Endothelial cell of umbilical vein (primary cell): ENCODE results near the gene MEOX1. TPM values are rescaled to one million over a fixed set of nuclear protein-coding genes. Genes with fewer than 3 reads are reported as not detected.

Experiments
- BruUV-seq: library from RNA; stranded (reverse); fragments of 400-500 nt; replicated peaks from 2 replicates; lab custom pipeline; 2021; lab: Mats Ljungman, UMichigan
- CTCF ChIA-PET: fragments of 300-600, 350-600 bp; sonication (Branson Sonifier 250); formaldehyde crosslinking; loops from one replicate; lab custom pipeline; 2021; ENCODE audit warnings: antibody characterized with exemption, inconsistent platforms; lab: Charles Lee
- POLR2A ChIA-PET: fragments of 300-600, 350-600 bp; sonication (Branson Sonifier 250); formaldehyde crosslinking; loops from one replicate; lab custom pipeline; 2021; ENCODE audit warnings: antibody characterized with exemption, inconsistent platforms; lab: Charles Lee
- DNase-seq: peaks from one replicate; pipeline ENCODE4 v3.0.0-alpha.2; 2011; ENCODE audit warnings: low read depth, low spot score
- FAIRE-seq: peaks from 2 replicates; lab custom pipeline; 2011; peaks lifted over from hg19 to GRCh38; lab: Jason Lieb, UNC
- H2AFZ ChIP-seq: 2 replicates; pipeline ENCODE4 v1.6.0; 2012; ENCODE audit warnings: low read depth, low read length, control low read depth, inconsistent platforms
- H3K27ac ChIP-seq: 2 replicates; pipeline ENCODE4 v1.5.1; 2011; ENCODE audit warnings: low read depth, mild to moderate bottlenecking, control low read depth, low read length, moderate library complexity; ENCODE audit not compliant: insufficient read depth
- H3K27me3 ChIP-seq, 2 experiments: 2 replicates each; pipeline versions ENCODE4 v1.6.0 to v1.6.1; 2011; ENCODE audit warnings: low read length in 2 of 2, mixed read lengths in 1 of 2; ENCODE audit not compliant: control insufficient read depth in 2 of 2, insufficient read depth in 2 of 2
- H3K36me3 ChIP-seq, 2 experiments: 2 replicates in 1 of 2; 3 replicates in 1 of 2; pipeline ENCODE4 v1.5.1; 2011; ENCODE audit warnings: low read length in 2 of 2, mild to moderate bottlenecking in 1 of 2, moderate library complexity in 1 of 2; ENCODE audit not compliant: control insufficient read depth in 2 of 2, insufficient read depth in 2 of 2; ENCODE audit errors: extremely low read depth in 1 of 2
- H3K4me1 ChIP-seq: 3 replicates; pipeline ENCODE4 v1.5.1; 2011; ENCODE audit warnings: mild to moderate bottlenecking, low read length; ENCODE audit not compliant: control insufficient read depth, insufficient read depth; ENCODE audit errors: extremely low read depth
- H3K4me2 ChIP-seq: 2 replicates; pipeline ENCODE4 v1.6.1; 2011; ENCODE audit warnings: low read length, control low read depth, mixed read lengths; ENCODE audit not compliant: insufficient read depth
- H3K4me3 ChIP-seq, 3 experiments: fragments of 200-600 bp in 1 of 3; sonication (generic), shearing (Covaris generic) in 1 of 3; replicated peaks in 1 of 3; 2 replicates each; pipeline ENCODE4 v1.5.1; 2011 to 2016; ENCODE audit warnings: control low read depth in 3 of 3, low read length in 3 of 3, mild to moderate bottlenecking in 2 of 3, inconsistent platforms in 1 of 3, low read depth in 1 of 3, moderate library complexity in 1 of 3; ENCODE audit not compliant: insufficient read depth in 1 of 3
- H3K79me2 ChIP-seq: 2 replicates; pipeline ENCODE4 v1.6.0; 2012; ENCODE audit warnings: low read length, inconsistent platforms; ENCODE audit not compliant: control insufficient read depth, insufficient read depth
- H3K9ac ChIP-seq: replicated peaks from 2 replicates; pipeline ENCODE3; 2011; ENCODE audit warnings: low read length, control low read depth; ENCODE audit not compliant: insufficient read depth; ENCODE audit errors: extremely low read depth
- H3K9me1 ChIP-seq: replicated peaks from 3 replicates; pipeline ENCODE4 v1.6.0; 2011; ENCODE audit warnings: mild to moderate bottlenecking, low read length; ENCODE audit not compliant: control insufficient read depth, insufficient read depth; ENCODE audit errors: extremely low read depth
- H3K9me3 ChIP-seq: replicated peaks from 2 replicates; pipeline ENCODE4 v1.5.1; 2012; ENCODE audit warnings: low read length, inconsistent platforms; ENCODE audit not compliant: control insufficient read depth, insufficient read depth
- H4K20me1 ChIP-seq: replicated peaks from 2 replicates; pipeline ENCODE3; 2011; ENCODE audit warnings: mild to moderate bottlenecking, low read length; ENCODE audit not compliant: control insufficient read depth, insufficient read depth; ENCODE audit errors: extremely low read depth
- CTCF ChIP-seq, 2 donors: IDR thresholded peaks; 1 replicate in 1 of 2; 2 replicates in 1 of 2; pipeline ENCODE4 v1.5.1; 2011; ENCODE audit warnings: low read length in 2 of 2, mild to moderate bottlenecking in 2 of 2, moderate library complexity in 2 of 2, control low read depth in 1 of 2, inconsistent platforms in 1 of 2, low read depth in 1 of 2; ENCODE audit not compliant: insufficient read depth in 1 of 2; ENCODE audit errors: extremely low read depth in 1 of 2
- EZH2 ChIP-seq: IDR thresholded peaks from 2 replicates; pipeline ENCODE4 v1.6.1; 2012; ENCODE audit warnings: borderline replicate concordance, low read depth, mild to moderate bottlenecking, moderate library complexity, low read length, inconsistent platforms; ENCODE audit not compliant: severe bottlenecking
- GATA2 ChIP-seq: IDR thresholded peaks from 2 replicates; pipeline ENCODE4 v1.7.0; 2011; ENCODE audit warnings: low read depth, mild to moderate bottlenecking, moderate library complexity, mixed read lengths, low read length; ENCODE audit not compliant: insufficient read length, insufficient read depth
- JUN ChIP-seq: IDR thresholded peaks from 2 replicates; pipeline ENCODE4 v1.6.1; 2011; ENCODE audit warnings: borderline replicate concordance, low read depth; ENCODE audit not compliant: insufficient read length, insufficient read depth
- MAX ChIP-seq: IDR thresholded peaks from 2 replicates; pipeline ENCODE4 v1.6.1; 2011; ENCODE audit not compliant: insufficient read depth, insufficient read length
- MYC ChIP-seq: IDR thresholded peaks from one replicate; pipeline ENCODE4 v1.6.1; 2011; ENCODE audit warnings: mild to moderate bottlenecking, low read depth, low read length
- POLR2AphosphoS5 ChIP-seq: IDR thresholded peaks from 2 replicates; pipeline ENCODE4 v1.6.1; 2012; ENCODE audit warnings: low read depth, mild to moderate bottlenecking, control low read depth, low read length, moderate library complexity; ENCODE audit not compliant: insufficient read depth
- dilution Hi-C: fragments of 300-500 bp; cut with MboI; formaldehyde crosslinking; loops from one replicate; pipeline ENCODE4 v1.15.0; 2019; ENCODE audit warnings: low sequenced_read_pairs; ENCODE audit not compliant: extremely low pct_ligation_motif_present
- intact Hi-C: fragments of 100-400 bp; cut with micrococcal nuclease; formaldehyde crosslinking; loops from one replicate; pipeline ENCODE4 v1.10.0; 2022
- polyA plus RNA-seq, 4 experiments: library from polyadenylated mRNA; depleted of rRNA in 3 of 4; stranded (reverse) in 3 of 4; unstranded in 1 of 4; fragments of >200 nt; gene quantifications; 2 replicates each; pipeline versions ENCODE4 v1.2.1 to v1.2.3, GENCODE V29; 2011 to 2012; ENCODE audit warnings: missing spikeins in 1 of 4
- total RNA-seq: library from RNA; stranded (reverse); gene quantifications from 2 replicates; pipeline ENCODE4 v1.2.3, GENCODE V29; 2021

The MEOX1 gene
- total and polyA plus RNA-seq, 2 donors (not counting 3 experiments of a cell fraction or from before 2014, with no cell fraction given): 0.06 TPM; not detected in 1

GRCh38 chr17:43674394-43674793, 12.7 kb upstream of the MEOX1 start:
- CTCF ChIA-PET: interaction anchor here (0.6 to 5.3 kb wide), 54 partner anchors 8 to 280 kb away, joined by 3 to 595 read pairs (median 6); partner anchors contain the start of genes DHX8 and ETV4
- POLR2A ChIA-PET: interaction anchor here (1.6 kb wide), 1 partner anchor 98 kb away, joined by 4 read pairs; no protein-coding TSS in a partner anchor
- no peaks in the 10 kb centered on the region for H3K27me3 ChIP-seq
- no peak overlapping the region for H3K4me3 ChIP-seq
- FAIRE-seq (no peak), DNase-seq (no peak)
- no peaks in the 10 kb centered on the region for H3K4me1 ChIP-seq
- no peaks in the 10 kb centered on the region for H3K9me3 ChIP-seq
- TF ChIP-seq POLR2AphosphoS5: no peak
- TF ChIP-seq MAX: no peak
- dilution Hi-C loops: no loop called here
- no peak overlapping the region for H3K4me2 ChIP-seq
- H3K27ac ChIP-seq: no peak overlapping the region
- BruUV-seq: no TSS peak
- H3K79me2 ChIP-seq: no peaks in the 10 kb centered on the region
- no peaks in the 10 kb centered on the region for H3K36me3 ChIP-seq
- H4K20me1 ChIP-seq: no peaks in the 10 kb centered on the region
- no peak overlapping the region for H2AFZ ChIP-seq
- H3K9me1 ChIP-seq: no peaks in the 10 kb centered on the region
- intact Hi-C loops: loop anchor here (1.0 kb wide), 1 partner anchor 154 kb away; no protein-coding TSS in a partner anchor
- no peak overlapping the region for H3K9ac ChIP-seq

GRCh38 chr17:43673516-43674323, 12.0 kb upstream of the MEOX1 start:
- intact Hi-C loops: loop anchor here (1.0 kb wide), 2 partner anchors 97 to 153 kb away; no protein-coding TSS in a partner anchor
- FAIRE-seq (peak; percentile 96), DNase-seq (peak; percentile 79)
- Histone ChIP-seq H3K9me1 (no peaks in the 10 kb centered on the region), H3K27ac (no peak overlapping the region), H3K36me3 (no peaks in the 10 kb centered on the region), H3K9ac (no peak overlapping the region), H3K4me1 (no peaks in the 10 kb centered on the region), H3K4me2 (no peak overlapping the region), H3K9me3 (no peaks in the 10 kb centered on the region), H3K4me3 (no peak overlapping the region), H2AFZ (no peak overlapping the region), H3K79me2 (no peaks in the 10 kb centered on the region), H3K27me3 (no peaks in the 10 kb centered on the region), H4K20me1 (no peaks in the 10 kb centered on the region)
- no peak for TF ChIP-seq POLR2AphosphoS5
- TF ChIP-seq JUN: no peak
- TF ChIP-seq MYC: no peak
- no peak for TF ChIP-seq EZH2
- no peak for TF ChIP-seq GATA2
- TF ChIP-seq CTCF (IDR thresholded peaks at IDR 0.05; ENCODE audit: extremely low read depth in 1 of 2, insufficient read depth in 1 of 2, low read depth in 1 of 2, low read length in 2 of 2): peak; percentile 89 to 97
- CTCF ChIA-PET: interaction anchor here (0.6 to 5.3 kb wide), 63 partner anchors 9 to 280 kb away, joined by 3 to 595 read pairs (median 5); partner anchors contain the start of genes ARL4D, DHX8 and ETV4
- BruUV-seq: no TSS peak
- dilution Hi-C loops: no loop called here
- POLR2A ChIA-PET: interaction anchor here (1.6 kb wide), 1 partner anchor 98 kb away, joined by 4 read pairs; no protein-coding TSS in a partner anchor
